K562 (cell line): ENCODE measurements around the gene GIT2.

ENCODE experiments used
- CTCF ChIP-seq, 3 experiments: IDR thresholded peaks in 2 of 3; conservative IDR thresholded peaks in 1 of 3; 2 replicates each; pipeline ENCODE4 v1.5.1; 2011 to 2012; ENCODE audit warnings: low read length in 3 of 3, mild to moderate bottlenecking in 3 of 3, control low read depth in 2 of 3, improper control_type of control experiment in 1 of 3, inconsistent platforms in 1 of 3, low read depth in 1 of 3, mixed read lengths in 1 of 3, moderate library complexity in 1 of 3; ENCODE audit not compliant: insufficient read depth in 2 of 3
- HLTF ChIP-seq: fragments of 450-650 bp; IDR thresholded peaks from 2 replicates; pipeline ENCODE4 v1.6.1; 2016
- PHB2 ChIP-seq: fragments of 450-650 bp; IDR thresholded peaks from 2 replicates; pipeline ENCODE4 v1.6.1; 2017; ENCODE audit warnings: low read depth
- SMARCC2 ChIP-seq: fragments of 450-650 bp; IDR thresholded peaks from 2 replicates; pipeline ENCODE4 v1.6.1; 2017; ENCODE audit warnings: antibody characterized with exemption, moderate library complexity, mild to moderate bottlenecking, low read depth

GRCh38 chr12:109893261-109893995 is 102.7 kb downstream of the GIT2 start:
- TF ChIP-seq CTCF (IDR thresholded peaks at IDR 0.05 in 2 of 3, conservative IDR thresholded peaks at IDR 0.05 in 1 of 3; ENCODE audit: insufficient read depth in 2 of 3, low read depth in 1 of 3, low read length in 3 of 3): no peak
- no peak for TF ChIP-seq SMARCC2
- no peak for TF ChIP-seq HLTF
- TF ChIP-seq PHB2: no peak
